OCI-LY7 (cell line): ENCODE results near the gene TMEM33. TPM values are rescaled to one million over a fixed set of nuclear protein-coding genes. Genes with fewer than 3 reads are reported as not detected.

Source experiments
- BruUV-seq: library from RNA; stranded (reverse); fragments of 400-500 nt; replicated peaks from 2 replicates; lab custom pipeline; 2021; lab: Mats Ljungman, UMichigan
- CTCF ChIA-PET: fragments of 300-600 bp; sonication (Branson Sonifier 250); formaldehyde crosslinking; loops from one replicate; lab custom pipeline; 2022; ENCODE audit warnings: antibody characterized with exemption; ENCODE audit not compliant: unreplicated experiment; lab: Charles Lee
- POLR2A ChIA-PET: fragments of 300-600 bp; sonication (Branson Sonifier 250); formaldehyde crosslinking; loops from one replicate; lab custom pipeline; 2022; ENCODE audit warnings: antibody characterized with exemption; lab: Charles Lee
- DNase-seq: peaks from one replicate; pipeline ENCODE4 v3.0.0-alpha.2; 2015; ENCODE audit warnings: low spot score
- H2AFZ ChIP-seq: fragments of 200-600 bp; sonication (generic), shearing (Covaris generic); 2 replicates; pipeline ENCODE4 v1.6.1; 2014; ENCODE audit warnings: mild to moderate bottlenecking, antibody characterized with exemption, low read length, moderate library complexity
- H3K27ac ChIP-seq: fragments of 200-600 bp; sonication (generic); 2 replicates; pipeline ENCODE4 v1.5.1; 2014; ENCODE audit warnings: mixed run types, low read depth, mild to moderate bottlenecking, moderate library complexity, low read length, inconsistent platforms; ENCODE audit not compliant: poor library complexity, severe bottlenecking
- H3K36me3 ChIP-seq: fragments of 200-600 bp; sonication (generic); 2 replicates; pipeline ENCODE4 v1.6.1; 2014; ENCODE audit warnings: mild to moderate bottlenecking, antibody characterized with exemption, low read length, moderate library complexity, mixed read lengths; ENCODE audit not compliant: insufficient read depth
- H3K4me1 ChIP-seq: fragments of 200-600 bp; sonication (generic); 2 replicates; pipeline ENCODE4 v1.5.1; 2014; ENCODE audit warnings: mild to moderate bottlenecking, low read length; ENCODE audit not compliant: insufficient read depth, poor library complexity, severe bottlenecking
- H3K4me2 ChIP-seq: fragments of 200-600 bp; sonication (generic); 2 replicates; pipeline ENCODE4 v1.6.1; 2014; ENCODE audit warnings: mild to moderate bottlenecking, low read length
- H3K4me3 ChIP-seq: fragments of 200-600 bp; sonication (generic); 2 replicates; pipeline ENCODE4 v1.5.1; 2014; ENCODE audit warnings: mild to moderate bottlenecking, low read depth, low read length; ENCODE audit not compliant: poor library complexity, severe bottlenecking
- H3K79me2 ChIP-seq: fragments of 200-600 bp; sonication (generic); 2 replicates; pipeline ENCODE4 v1.6.1; 2016; ENCODE audit warnings: low read depth, mild to moderate bottlenecking, low read length, moderate library complexity, mixed read lengths; ENCODE audit not compliant: insufficient read depth
- H3K9me2 ChIP-seq: fragments of 200-600 bp; sonication (generic); 2 replicates; pipeline ENCODE4 v1.6.1; 2016; ENCODE audit warnings: mild to moderate bottlenecking, low read length, mixed read lengths; ENCODE audit not compliant: insufficient read depth
- H3K9me3 ChIP-seq: fragments of 200-600 bp; sonication (generic); 2 replicates; pipeline ENCODE4 v1.6.1; 2014; ENCODE audit warnings: mild to moderate bottlenecking, mixed run types, low read length, mixed read lengths
- H4K20me1 ChIP-seq: fragments of 200-600 bp; sonication (generic); 2 replicates; pipeline ENCODE4 v1.6.1; 2014; ENCODE audit warnings: mild to moderate bottlenecking, antibody characterized with exemption, low read length, moderate library complexity, mixed read lengths; ENCODE audit not compliant: insufficient read depth
- EZH2phosphoT487 ChIP-seq: fragments of 200-600 bp; sonication (generic); IDR thresholded peaks from 2 replicates; pipeline ENCODE4 v1.6.1; 2018; ENCODE audit warnings: low read depth, borderline replicate concordance, mild to moderate bottlenecking, mixed run types, antibody characterized with exemption, low read length, moderate library complexity, mixed read lengths
- intact Hi-C: fragments of 100-400 bp; cut with micrococcal nuclease; formaldehyde crosslinking; loops from one replicate; pipeline ENCODE4 v1.10.0; 2022; ENCODE audit not compliant: unreplicated experiment
- total RNA-seq, 2 experiments: library from RNA; depleted of rRNA in 1 of 2; stranded (reverse); fragments of >200 nt in 1 of 2; shearing (Covaris generic) in 1 of 2; gene quantifications; 2 replicates each; pipeline ENCODE4 v1.2.3, GENCODE V29; 2014 to 2022
- TF ChIP-seq, protein P1 (sequence below): fragments of 200-600 bp; sonication (generic); conservative IDR thresholded peaks from 2 replicates; pipeline ENCODE4 v1.5.1; 2014; ENCODE audit warnings: mild to moderate bottlenecking, antibody characterized with exemption, low read length, moderate library complexity, mixed read lengths

TMEM33 gene
- total RNA-seq, 2 experiments from 2014 or later = 25.7 to 46.6 TPM

DNA sequence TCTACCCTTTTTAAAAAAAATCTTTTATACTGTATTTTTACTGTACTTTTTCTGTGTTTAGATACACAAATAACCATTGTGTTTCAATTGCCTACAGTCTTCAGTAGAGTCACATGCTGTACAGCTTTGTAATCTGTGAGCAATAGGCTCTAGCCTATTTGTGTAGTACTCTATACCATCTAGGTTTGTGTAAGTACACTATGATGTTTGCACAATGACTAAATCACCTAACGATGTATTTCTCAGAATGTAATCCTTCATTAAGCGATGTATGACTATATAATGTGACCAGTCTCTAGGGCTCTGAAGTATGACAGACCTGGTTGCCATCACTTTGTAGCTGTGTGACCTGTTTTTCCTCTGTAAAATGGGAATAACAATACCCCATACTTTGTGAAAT lies 32.2 kb downstream of the TMEM33 start:
- H3K4me2 ChIP-seq = no peak overlapping the region
- H3K9me2 ChIP-seq = no peaks in the 10 kb centered on the region
- no peaks in the 10 kb centered on the region for H3K79me2 ChIP-seq
- no TSS peak for BruUV-seq
- DNase-seq = no peak
- no peaks in the 10 kb centered on the region for H3K4me1 ChIP-seq
- CTCF ChIA-PET = no interaction called here
- no peak overlapping the region for H2AFZ ChIP-seq
- no peaks in the 10 kb centered on the region for H3K36me3 ChIP-seq
- H3K4me3 ChIP-seq = no peak overlapping the region
- H4K20me1 ChIP-seq = no peaks in the 10 kb centered on the region
- no peaks in the 10 kb centered on the region for H3K9me3 ChIP-seq
- POLR2A ChIA-PET = interaction anchor here (2.7 kb wide), 1 partner anchor 9 kb away, joined by 9 read pairs; no protein-coding TSS in a partner anchor
- TF ChIP-seq EZH2phosphoT487 = no peak
- TF ChIP-seq, protein P1, sequence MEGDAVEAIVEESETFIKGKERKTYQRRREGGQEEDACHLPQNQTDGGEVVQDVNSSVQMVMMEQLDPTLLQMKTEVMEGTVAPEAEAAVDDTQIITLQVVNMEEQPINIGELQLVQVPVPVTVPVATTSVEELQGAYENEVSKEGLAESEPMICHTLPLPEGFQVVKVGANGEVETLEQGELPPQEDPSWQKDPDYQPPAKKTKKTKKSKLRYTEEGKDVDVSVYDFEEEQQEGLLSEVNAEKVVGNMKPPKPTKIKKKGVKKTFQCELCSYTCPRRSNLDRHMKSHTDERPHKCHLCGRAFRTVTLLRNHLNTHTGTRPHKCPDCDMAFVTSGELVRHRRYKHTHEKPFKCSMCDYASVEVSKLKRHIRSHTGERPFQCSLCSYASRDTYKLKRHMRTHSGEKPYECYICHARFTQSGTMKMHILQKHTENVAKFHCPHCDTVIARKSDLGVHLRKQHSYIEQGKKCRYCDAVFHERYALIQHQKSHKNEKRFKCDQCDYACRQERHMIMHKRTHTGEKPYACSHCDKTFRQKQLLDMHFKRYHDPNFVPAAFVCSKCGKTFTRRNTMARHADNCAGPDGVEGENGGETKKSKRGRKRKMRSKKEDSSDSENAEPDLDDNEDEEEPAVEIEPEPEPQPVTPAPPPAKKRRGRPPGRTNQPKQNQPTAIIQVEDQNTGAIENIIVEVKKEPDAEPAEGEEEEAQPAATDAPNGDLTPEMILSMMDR = no peak
- intact Hi-C loops = no loop called here
- no peak overlapping the region for H3K27ac ChIP-seq

DNA sequence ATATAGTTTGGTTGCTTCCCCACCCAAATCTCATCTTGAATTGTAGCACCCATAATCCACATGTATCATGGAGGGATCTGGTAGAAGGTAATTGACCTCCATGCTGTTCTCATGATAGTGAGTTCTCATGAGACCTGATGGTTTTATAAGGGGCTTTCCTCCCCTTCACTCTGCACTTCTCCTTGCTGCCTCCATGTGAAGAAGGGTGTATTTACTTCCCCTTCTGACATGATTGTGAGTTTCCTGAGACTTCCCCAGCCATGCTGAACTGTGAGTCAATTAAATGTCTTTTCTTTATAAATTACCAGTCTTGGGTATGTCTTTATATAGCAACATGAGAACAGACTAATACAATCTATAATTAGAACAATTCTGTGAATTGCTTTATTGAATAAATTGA lies 34.4 kb downstream of the TMEM33 start:
- no peaks in the 10 kb centered on the region for H3K36me3 ChIP-seq
- no peaks in the 10 kb centered on the region for H4K20me1 ChIP-seq
- H3K9me2 ChIP-seq = no peaks in the 10 kb centered on the region
- intact Hi-C loops = no loop called here
- no peaks in the 10 kb centered on the region for H3K4me1 ChIP-seq
- TF ChIP-seq, protein P1 = no peak
- TF ChIP-seq EZH2phosphoT487 = no peak
- no peak for DNase-seq
- H3K4me3 ChIP-seq = no peak overlapping the region
- H3K79me2 ChIP-seq = no peaks in the 10 kb centered on the region
- CTCF ChIA-PET = no interaction called here
- no peaks in the 10 kb centered on the region for H3K9me3 ChIP-seq
- H2AFZ ChIP-seq = no peak overlapping the region
- POLR2A ChIA-PET = no interaction called here
- H3K4me2 ChIP-seq = no peak overlapping the region
- BruUV-seq = no TSS peak
- no peak overlapping the region for H3K27ac ChIP-seq

DNA sequence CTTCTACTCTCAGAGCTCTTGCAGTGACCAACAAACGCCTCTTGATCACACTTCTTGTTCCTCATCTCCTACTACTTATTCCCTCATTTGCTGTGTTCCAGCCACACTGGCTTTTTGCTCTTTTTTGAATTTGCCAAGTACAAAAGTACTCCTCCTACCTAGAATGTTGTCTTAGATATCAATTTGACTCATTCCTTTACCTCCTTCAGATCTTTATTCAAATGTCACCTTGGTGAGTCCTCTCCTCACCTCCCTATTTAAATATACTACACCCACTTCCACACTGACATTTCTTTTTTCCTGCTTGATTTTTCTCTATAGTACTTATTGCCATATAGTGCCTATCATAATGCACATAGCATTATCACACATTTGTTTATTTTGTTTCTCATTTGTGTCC lies 40.1 kb downstream of the TMEM33 start:
- H3K79me2 ChIP-seq = no peaks in the 10 kb centered on the region
- H3K4me2 ChIP-seq = no peak overlapping the region
- intact Hi-C loops = no loop called here
- H4K20me1 ChIP-seq = no peaks in the 10 kb centered on the region
- no peaks in the 10 kb centered on the region for H3K36me3 ChIP-seq
- no peaks in the 10 kb centered on the region for H3K4me1 ChIP-seq
- no peak for TF ChIP-seq EZH2phosphoT487
- TF ChIP-seq, protein P1 = no peak
- H3K9me2 ChIP-seq = no peaks in the 10 kb centered on the region
- DNase-seq = no peak
- ChIA-PET POLR2A (interaction anchor here (2.9 kb wide), 1 partner anchor 9 kb away, joined by 9 read pairs; no protein-coding TSS in a partner anchor), CTCF (no interaction called here)
- no TSS peak for BruUV-seq
- H3K27ac ChIP-seq = no peak overlapping the region
- H3K4me3 ChIP-seq = no peak overlapping the region
- H2AFZ ChIP-seq = no peak overlapping the region
- H3K9me3 ChIP-seq = no peaks in the 10 kb centered on the region
